DMS153 (cell line): ENCODE data around the gene EYS.
A peak's percentile ranks its signal among the peaks of the same experiment; 100 is the strongest.
"Not testable (repeated sequence)": the region's sequence is repeated elsewhere in the genome, so short reads cannot be mapped to it uniquely, and the experiment has no call there.

Experiments
- DNase-seq: peaks from one replicate; lab custom pipeline; 2025; lab: John Stamatoyannopoulos, UW

The EYS gene

DNA sequence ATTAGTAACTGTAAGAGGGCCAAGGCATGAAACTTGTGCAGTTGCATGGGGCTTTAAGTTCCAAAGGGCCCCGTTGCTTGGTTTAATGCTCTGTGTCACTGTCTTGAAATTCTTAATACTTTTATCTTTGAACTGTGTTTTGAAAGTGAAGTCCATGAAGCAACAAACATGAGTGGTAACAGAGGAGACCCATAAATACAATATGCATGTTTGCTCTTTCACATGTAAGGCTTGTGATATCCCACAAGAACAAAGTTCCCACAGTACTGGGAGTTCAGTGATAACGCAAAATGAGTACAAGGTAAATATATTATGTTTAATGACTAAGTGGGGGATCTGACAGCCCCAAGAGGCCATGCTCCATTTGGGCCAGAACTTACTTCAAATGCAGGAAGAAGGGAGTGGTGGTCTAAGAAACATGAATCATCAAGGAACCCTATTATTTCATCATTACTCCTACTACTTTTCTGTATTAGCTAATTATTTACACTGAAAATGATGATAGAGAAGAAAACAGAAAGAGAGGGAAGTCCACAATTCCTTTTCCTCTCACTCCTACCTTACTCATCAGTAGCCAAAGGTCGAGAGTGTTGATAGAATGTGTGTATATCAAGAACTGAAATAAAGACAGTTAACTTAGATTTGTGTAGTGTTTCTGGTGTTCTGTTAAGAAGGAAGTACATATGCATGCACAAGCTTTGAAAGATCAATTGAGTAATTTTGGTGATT is 1914.1 kb downstream of the EYS start:
- DNase-seq: no peak

DNA sequence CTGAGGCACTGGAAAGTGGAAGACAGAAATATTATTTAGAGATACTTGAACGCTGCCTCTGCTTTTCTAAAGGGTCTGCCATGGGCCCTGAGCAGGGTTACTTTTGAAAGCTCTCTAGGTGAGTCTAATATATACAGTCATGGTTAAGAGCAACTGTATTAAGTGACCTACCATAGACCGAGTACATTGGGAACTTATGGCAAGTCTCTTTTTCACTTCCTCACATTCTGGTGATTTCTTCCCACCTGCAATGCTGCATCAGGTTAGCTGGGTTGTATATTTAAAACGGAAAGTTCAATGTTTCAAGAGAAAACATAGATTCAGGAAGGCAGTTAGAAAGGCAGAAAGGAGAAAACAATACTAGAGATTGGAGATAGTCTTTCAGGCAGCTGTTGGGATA is 1916.7 kb downstream of the EYS start:
- no peak for DNase-seq

DNA sequence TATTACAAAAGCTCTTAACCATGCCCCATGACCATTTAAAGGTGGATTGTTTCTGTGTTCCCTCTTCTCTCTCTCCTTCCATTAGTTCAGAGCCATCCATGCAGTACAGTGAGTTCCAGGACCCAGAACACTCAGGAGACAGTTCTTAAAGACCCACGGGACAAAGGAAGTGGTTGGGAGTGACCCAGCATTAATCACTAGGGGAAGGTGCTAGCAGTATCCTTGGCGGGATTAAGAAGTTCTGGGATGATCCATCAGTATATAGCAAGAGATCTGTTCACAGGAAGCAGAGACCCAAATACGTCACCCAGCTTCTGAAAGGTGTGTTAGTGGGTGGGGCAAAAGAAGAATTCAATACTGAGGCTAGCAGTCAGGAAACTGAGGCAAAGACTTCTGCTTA is 1917.3 kb downstream of the EYS start:
- DNase-seq: no peak

DNA sequence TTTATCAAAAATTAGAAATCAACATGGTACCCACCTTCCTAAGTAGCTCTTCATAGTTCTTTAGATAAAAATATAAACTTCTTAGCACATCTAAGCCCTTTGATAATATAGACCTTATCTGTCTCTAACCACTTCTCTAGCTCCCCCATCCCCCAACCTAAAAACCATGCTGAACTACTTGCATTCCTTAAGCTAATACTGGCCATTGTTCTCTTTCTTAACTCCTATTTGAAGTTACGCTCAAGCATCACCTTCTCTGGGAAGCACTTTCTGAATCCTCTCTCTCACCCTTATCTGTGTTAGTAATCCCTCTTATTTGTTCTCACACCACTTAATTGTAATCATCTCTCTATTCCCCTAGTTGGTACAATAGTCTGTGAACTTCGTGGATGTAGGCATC is 1918.5 kb downstream of the EYS start:
- no peak for DNase-seq

DNA sequence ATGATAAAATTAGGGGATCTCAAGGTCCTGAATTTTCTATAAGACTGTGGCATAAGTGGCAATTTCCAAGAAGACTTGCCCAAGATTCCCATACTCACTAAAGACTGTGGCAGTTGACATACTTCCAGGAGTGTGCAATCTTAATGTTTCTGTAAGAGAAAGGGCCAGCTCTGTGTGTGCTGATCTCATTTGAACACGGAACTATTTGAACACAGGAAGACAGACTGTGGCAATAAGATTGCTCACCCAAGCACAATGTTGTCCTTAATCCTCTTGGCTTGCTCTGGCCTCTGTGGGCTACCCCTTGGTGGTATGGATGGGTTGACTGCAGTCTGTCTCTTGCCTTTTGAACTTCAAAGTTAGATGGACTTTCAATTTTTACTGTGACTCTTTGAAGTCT is 1920.0 kb downstream of the EYS start:
- DNase-seq: no peak

DNA sequence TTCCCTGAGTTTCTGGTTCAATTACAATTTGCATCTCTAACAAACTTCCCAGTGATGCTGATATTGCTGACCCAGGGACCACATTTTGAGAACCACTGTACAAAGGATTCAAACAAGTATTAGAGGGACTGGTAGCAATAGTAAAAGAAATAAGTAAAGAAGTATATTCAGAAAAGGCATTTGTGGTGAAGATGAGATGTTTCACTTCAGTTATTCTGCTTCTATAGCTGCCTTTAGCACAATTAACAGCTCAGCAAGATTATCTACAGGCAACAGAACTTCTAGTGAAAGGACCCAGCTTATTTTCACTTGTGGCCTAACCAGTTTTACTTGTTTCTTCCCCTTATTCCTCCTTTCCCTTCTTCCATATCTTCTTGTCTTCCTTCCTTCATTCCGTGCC is 1922.0 kb downstream of the EYS start:
- DNase-seq: no peak

DNA sequence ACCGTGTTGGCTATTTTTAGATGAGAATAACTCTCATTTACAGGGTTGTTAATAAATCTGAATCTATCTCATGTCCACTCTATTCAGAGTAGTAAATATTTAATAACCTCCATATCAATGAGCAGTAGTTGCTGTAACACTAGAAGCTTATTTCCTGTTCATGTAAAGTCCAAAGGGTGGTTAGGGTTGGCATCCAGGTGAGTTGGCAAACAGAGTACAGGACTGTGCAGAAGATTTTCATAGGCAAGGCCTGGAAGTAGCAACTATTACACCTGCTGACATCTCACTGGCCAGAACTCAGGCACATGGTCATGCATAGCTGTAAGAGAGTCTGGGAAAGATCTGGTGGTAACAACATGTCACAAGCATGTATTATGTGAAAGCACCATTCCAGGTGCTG is 1923.9 kb downstream of the EYS start:
- DNase-seq: no peak

DNA sequence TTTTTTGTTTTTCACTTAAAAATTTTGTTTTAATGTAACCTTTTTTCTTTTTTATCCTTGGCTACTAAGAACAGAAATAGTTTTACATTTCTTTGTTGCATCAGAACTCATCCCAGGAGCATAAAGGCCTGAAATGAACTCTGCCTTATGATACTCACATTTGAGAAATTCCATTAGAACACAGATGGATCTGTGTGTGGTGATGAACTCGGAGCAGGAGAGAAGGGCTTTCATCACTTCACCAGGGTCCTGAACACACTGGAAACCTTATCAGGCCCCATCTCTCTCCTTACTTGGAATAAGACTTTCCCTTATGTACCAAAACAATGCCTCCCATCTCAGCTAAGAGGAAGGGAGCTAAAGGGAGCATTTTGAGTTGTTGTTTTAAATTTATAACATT is 1932.1 kb downstream of the EYS start:
- no peak for DNase-seq

DNA sequence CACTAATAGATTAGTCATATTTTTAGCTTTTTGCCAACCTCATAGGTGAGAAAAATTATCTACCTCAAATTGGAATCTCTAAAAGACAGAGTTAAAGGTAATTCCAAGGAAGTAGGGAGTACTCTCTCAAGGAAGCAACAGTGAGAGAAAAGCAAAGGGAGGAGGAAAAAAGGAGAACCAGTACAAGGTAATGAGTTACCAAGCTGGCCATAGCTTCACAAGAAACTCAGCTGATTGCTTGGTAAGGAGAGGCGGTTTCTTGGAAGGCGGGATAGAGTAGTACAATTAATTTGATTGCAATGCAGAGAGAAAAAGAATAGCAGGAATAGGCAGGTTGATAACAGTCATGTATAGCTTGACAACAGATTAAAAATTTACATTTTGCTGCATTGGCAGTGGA is 1933.8 kb downstream of the EYS start:
- DNase-seq: no peak

DNA sequence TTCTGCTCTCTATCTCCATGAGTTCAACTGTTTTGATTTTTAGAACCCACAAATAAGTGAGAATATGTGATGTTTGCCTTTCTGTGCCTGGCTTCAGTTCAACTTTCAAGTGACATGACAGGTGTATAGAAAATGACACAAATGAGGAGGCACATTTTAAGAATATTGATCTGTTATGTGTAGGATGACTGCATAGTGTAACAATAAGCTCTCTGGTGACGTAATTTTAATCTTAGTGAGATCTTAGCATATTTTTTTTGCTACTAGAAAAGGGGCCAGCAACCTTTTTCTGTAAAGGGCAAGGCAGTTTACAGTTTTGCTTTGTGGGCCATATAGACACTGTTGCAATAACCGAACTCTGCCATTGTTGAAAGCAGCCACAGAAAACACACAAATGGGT is 1941.2 kb downstream of the EYS start:
- no peak for DNase-seq

DNA sequence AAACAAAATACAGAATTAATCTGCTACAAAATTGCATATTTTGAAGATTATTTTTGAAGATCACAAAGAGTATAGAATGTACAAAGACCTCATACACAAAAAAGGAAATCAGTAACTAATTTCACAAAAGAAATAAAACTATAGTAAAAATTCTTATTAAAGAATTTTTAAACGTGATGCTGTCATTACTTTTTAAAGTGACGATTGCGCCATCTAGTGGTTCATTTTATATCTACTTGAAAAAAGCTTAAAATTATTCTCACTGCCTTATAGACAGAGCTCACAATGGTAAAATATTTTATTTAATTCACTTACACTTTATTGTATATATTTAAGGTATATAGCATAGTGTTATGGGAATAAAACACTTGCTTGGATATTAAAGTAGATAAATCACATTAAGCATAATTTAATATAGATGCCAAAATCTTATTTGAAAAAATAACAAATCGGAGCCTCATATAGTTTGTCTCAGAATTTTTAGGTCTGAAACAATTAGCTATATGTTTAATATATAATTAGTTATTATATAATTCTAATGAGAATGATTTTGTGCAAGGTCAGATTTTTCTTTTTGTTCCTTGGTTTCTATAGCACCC is 1942.6 kb downstream of the EYS start:
- peak; percentile 7 for DNase-seq

DNA sequence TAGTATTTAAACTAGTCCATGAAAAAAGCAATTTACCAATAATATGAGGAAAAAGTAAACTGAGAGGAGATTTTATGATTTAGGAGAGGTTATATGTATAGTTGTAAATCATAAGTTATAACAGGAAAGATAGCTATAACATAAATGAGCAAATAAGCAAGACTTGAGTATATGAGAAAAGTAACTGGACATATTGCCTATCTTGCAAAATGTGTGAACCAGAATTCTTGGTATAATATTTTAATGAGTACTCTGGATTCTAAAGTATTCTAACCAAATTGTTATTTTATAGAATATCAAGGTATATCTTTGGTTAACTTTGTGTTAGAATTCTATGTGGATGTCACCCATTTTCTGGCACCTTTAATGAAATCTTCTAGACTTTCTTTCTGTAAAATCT is 1946.8 kb downstream of the EYS start:
- DNase-seq: no peak

DNA sequence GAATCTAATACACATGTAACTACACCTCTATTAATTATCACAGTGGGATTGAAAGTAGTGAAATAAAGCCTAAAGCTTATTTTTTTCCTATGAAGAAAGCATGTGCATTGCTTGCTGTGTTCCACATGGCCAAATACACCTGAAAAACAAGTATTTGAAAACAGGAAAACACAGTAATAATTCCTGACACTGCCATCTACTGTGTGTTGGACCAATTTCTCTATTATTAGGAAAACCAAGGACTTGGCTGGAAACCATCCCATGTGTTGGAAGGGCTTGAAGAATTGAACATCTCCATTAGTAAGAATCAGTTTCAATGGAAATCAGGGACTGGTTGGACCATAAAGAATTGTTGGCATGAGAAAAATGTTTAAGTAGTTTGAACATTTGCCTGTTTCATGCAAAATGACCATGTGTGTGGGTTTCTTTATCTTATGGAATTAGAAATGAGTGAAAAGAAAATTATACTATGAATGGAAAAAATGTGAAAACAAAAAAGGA is 1947.4 kb downstream of the EYS start:
- no peak for DNase-seq

DNA sequence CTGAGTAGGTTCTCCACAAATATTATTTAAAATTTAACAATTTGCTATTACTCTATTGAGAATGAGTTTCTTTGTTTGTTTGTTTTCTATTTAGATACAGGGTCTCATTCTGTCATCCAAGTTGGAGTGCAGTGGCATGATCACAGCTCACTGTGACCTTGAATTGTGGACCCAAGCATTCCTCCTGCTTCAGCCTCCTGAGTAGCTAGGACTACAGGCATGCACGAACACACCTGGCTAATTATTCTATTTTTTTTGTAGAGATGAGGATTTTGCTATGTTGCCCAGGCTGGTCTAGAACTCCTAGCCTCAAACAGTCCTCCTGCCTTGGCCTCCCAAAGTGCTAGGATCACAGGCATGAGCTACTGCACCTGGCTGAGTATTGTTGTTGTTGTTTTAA is 1949.2 kb downstream of the EYS start:
- DNase-seq: no peak

DNA sequence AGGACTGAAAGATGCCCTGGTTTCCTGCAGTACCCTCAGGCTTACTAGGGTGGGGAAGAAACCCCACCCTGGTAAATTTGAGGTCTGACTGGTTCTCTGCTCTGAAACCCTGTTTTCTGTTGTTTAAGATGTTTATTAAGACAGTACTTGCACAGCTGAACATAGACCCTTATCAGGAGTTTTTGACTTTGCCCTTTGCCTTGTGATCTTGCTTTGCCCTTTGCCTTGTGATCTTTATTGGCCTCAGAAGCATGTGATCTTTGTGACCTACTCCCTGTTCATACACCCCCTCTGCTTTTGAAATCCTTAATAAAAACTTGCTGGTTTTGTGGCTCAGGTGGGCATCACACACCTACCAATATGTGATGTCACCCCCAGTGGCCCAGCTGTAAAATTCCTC is 1949.8 kb downstream of the EYS start:
- DNase-seq: not testable (repeated sequence)

DNA sequence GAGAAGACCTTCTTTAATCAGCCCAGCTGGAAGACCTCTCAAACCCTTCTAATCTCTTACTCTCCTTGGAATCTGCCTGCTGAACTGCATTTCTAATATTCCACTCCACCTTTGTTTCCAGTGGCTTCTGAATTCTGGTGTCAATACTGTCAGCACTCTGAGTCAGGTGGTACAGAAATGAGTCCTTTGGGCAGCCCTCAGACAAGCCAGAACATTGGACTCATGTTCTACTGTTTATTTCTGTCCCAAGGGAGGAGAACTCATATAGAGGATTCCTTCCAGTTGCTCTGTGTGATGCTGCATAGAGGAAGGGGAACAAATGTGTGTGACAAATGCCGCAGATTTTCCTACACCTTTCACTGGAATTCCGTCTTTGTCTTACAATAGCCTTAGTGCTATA is 1956.6 kb downstream of the EYS start:
- DNase-seq: no peak

DNA sequence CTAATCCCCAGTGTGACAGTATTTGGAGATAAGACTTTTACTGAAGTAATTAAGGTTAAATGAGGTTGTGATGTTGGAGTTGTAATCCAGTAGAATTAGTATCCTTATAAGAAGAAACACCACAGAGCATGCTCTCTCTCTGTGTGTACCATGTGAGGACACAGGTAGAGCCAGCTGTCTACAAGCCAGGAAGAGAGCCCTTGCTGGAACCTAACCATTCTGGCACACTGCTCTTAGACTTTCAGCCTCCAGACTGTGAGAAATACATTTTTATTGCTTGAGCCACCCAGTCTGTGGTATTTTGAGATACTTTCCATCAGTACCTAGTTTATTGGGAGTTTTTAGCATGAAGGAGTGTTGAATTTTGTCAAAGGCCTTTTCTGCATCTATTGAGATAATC is 1961.2 kb downstream of the EYS start:
- DNase-seq: no peak

DNA sequence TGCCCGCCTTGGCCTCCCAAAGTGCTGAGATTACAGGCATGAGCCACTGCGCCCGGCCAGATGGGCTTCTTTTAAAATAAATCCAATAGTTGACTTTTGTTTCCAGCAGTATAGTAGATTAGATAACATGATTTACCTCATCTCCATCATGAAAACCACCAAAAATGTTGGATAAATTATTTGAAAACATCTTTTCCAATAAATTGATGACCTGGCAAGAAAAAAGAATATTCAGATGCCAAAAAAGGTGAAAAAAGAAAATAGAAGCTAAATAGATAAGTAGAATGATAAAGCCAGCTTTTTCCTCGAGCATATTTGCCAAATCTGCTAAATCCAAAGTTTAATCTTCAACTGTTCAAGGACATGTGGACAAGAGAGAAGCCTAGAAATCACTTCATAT is 1962.2 kb downstream of the EYS start:
- no peak for DNase-seq

DNA sequence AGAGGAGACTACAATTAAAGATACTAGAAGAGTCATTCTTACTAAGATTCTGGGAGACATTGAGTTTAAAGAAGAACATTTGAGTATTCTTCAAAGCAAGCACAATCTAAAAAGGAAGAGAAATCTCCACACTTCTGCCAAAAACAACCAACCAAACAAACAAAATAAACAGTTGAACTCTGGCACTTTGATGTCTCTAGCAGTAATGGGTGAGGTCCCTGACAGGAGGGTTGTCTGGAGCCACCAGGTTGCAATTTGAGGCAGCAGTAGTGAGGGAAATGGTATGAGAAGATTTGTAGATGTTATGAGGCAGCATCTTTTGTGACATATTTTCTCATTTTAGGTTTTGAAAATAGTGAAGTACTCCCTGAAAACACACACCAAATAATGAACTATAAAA is 1963.3 kb downstream of the EYS start:
- DNase-seq: no peak

DNA sequence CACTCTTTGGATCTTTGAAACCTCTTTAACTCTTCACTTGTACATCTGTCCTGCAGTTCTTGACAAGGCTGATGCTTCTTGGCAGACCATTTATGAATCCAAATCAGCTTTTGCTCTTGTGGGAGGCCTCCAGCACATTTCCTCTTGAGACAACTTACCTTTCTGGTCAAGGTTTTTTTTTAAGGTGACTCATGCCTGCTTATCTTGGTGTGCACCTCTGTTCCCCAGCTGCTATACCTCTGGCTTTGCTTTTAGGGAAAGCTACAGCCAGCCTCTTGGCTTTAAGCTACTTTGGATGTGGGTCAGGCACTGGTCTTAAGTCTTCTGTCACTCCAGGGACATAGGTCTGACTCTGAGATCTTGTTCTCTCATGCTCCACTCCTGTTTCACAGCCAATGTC is 1965.0 kb downstream of the EYS start:
- no peak for DNase-seq

DNA sequence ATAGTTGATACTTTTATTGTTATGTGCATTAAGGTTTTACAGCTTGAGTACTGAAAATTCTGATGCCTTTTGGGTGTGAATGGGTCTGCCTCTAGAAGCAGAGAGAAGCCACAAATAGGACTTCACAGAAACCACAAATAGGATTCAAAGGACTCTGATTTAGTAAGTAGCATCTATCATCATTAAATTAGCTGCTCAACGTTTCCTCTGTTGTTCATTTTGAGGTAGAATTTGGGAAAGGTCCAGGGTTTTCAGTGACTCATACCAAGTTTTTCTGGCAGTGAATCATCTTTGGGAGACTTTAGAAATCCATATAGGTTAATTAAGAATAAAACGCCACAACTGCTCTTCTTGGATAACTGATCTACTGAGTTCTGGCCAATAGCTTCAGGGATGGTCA is 1966.3 kb downstream of the EYS start:
- DNase-seq: no peak

DNA sequence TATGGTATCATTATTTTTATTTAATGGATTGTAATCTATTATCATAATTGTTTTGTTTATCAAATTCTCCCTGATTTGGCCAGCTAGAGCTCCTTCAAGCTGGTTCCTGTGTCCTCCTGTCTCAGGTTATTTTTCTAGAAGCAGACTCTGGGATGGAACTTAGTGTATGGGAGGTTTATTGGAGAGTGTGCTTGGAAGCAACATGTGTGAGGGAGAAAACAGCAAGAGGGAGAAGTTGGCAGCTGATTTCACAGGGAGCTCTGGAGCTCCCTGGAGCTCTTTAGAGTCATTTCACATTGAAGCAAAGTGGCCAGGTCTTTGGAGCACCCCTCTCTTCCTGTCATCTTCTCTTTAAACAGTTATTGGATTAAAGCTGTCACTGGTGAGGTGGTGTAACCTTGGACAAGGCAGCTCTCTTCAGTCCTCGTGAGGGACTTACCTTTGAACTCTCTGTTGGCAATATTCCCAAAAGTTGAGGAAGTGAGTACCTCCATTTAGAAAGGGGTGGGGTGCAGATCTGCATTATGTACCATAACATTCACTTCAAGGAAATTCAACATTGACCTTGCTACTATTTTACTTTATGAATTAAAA is 1967.8 kb downstream of the EYS start:
- DNase-seq: no peak

DNA sequence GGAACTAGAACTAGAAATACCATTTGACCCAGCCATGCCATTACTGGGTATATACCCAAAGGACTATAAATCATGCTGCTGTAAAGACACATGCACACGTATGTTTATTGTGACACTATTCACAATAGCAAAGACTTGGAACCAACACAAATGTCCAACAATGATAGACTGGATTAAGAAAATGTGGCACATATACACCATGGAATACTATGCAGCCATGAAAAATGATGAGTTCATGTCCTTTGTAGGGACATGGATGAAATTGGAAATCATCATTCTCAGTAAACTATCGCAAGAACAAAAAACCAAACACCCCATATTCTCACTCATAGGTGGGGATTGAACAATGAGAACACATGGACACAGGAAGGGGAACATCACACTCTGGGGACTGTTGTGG is 1968.8 kb downstream of the EYS start:
- not testable (repeated sequence) for DNase-seq

DNA sequence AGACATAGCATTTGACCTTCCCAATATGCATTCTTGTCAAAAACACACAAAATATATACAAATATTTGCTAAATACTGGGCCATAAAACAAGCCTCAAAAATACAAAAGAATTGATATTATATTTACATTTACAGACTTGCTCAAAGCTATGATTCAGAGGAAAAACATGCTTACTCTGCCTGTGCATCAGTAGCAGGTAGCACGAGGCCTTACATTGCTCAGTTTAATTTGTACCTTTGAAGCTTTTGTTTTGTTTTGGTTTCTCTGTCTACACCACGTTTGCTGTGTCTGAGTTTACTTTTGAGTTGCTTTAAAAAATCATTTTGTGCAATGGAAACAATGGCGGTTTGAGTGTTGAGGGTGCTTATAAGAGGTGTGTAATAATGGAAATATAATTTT is 1972.1 kb downstream of the EYS start:
- no peak for DNase-seq
